Measurements from ENCODE around the gene NUF2.

DNA sequence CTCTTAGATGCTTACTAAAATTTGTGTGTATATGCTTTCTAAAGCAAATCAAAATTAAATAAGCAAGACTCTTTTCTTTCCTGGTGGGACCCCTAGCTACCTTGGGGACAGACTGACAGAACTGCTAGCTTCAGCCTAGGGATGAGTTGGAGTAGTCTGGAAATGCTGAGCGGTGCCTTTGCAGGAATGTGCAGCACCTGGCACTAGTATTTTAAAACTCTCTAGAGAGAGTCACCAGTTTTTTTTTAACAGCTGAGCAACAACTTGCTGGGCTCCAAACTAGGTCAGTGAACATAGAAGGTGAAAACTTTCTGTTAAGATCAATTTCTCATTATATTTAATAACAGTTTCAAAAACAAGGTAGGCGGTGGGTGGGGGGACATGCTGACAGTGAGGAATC lies 56.8 kb downstream of the NUF2 start:
- TF ChIP-seq TAF1 (IDR thresholded peaks at IDR 0.05; ENCODE audit: low read depth, low read length): no peak
- TF ChIP-seq POLR2AphosphoS5 (IDR thresholded peaks at IDR 0.05; ENCODE audit: low read depth, low read length): no peak
- TF ChIP-seq PAX5 (IDR thresholded peaks at IDR 0.05; ENCODE audit: insufficient read depth, low read length, severe bottlenecking): no peak
- TF ChIP-seq POLR2A (IDR thresholded peaks at IDR 0.05; ENCODE audit: low read depth, low read length): no peak
- no peak for TF ChIP-seq SPI1 (IDR thresholded peaks at IDR 0.05; ENCODE audit: low read depth, low read length)
